Suprapubic skin (tissue), 4 donors: ENCODE data around the gene BICC1. TPM values are rescaled to one million over a fixed set of nuclear protein-coding genes. Genes with fewer than 3 reads are reported as not detected.

Experiments used
- DNase-seq, 2 donors: peaks; one replicate each; pipeline ENCODE4 v3.0.0-alpha.2; 2019; ENCODE audit warnings: low spot score in 2 of 2
- H3K27ac ChIP-seq: fragments of 200-600 bp; sonication (generic); one replicate; pipeline ENCODE4 v1.5.1; 2019
- H3K27me3 ChIP-seq: fragments of 200-600 bp; sonication (generic); one replicate; pipeline ENCODE4 v1.5.1; 2019
- H3K36me3 ChIP-seq: fragments of 200-600 bp; sonication (generic); one replicate; pipeline ENCODE4 v1.5.1; 2019
- H3K4me1 ChIP-seq: fragments of 200-600 bp; sonication (generic); one replicate; pipeline ENCODE4 v1.5.1; 2019
- H3K4me3 ChIP-seq: fragments of 200-600 bp; sonication (generic); one replicate; pipeline ENCODE4 v1.5.1; 2019; ENCODE audit warnings: mild to moderate bottlenecking
- H3K9me3 ChIP-seq: fragments of 200-600 bp; sonication (generic); one replicate; pipeline ENCODE4 v1.5.1; 2019
- CTCF ChIP-seq, 2 donors: fragments of 200-600 bp in 1 of 2; fragments of 450-650 bp in 1 of 2; sonication (generic) in 1 of 2; IDR thresholded peaks; one replicate each; pipeline ENCODE4 v1.5.1; 2016 to 2019; ENCODE audit warnings: antibody characterized with exemption in 2 of 2, mild to moderate bottlenecking in 1 of 2, moderate library complexity in 1 of 2
- EP300 ChIP-seq: sonication (generic); formaldehyde crosslinking; IDR thresholded peaks from one replicate; pipeline ENCODE4 v1.6.1; 2017; ENCODE audit warnings: antibody characterized with exemption
- POLR2A ChIP-seq, 2 donors: fragments of 450-650 bp; IDR thresholded peaks; one replicate each; pipeline ENCODE4 v1.6.1; 2017; ENCODE audit warnings: antibody characterized with exemption in 2 of 2, mild to moderate bottlenecking in 2 of 2, moderate library complexity in 2 of 2
- POLR2AphosphoS5 ChIP-seq, 3 donors: sonication (generic); formaldehyde crosslinking; IDR thresholded peaks; one replicate each; pipeline ENCODE4 v1.6.1; 2017; ENCODE audit warnings: antibody characterized with exemption in 3 of 3
- WGBS: methylation state at CpG from one replicate; pipeline ENCODE4 v1.1.5; 2018; 5-methylcytosine and 5-hydroxymethylcytosine counted together
- total RNA-seq, 4 donors: library from RNA; depleted of rRNA; stranded (reverse); fragments of >200 nt; gene quantifications; one replicate each; pipeline ENCODE4 v1.1.0, GENCODE V29; 2016

BICC1 gene
- total RNA-seq, 4 donors from 2014 or later: 2.4 to 6.9 (median 3.5) TPM

- 73% methylated on average over 2 of the region's 2 CpGs for WGBS
- Histone ChIP-seq H3K4me3 (no peak overlapping the region), H3K9me3 (no peaks in the 10 kb centered on the region), H3K27ac (no peak overlapping the region), H3K27me3 (no peaks in the 10 kb centered on the region), H3K4me1 (no peaks in the 10 kb centered on the region), H3K36me3 (no peaks in the 10 kb centered on the region)
- DNase-seq: no peak
- no peak for TF ChIP-seq EP300
- TF ChIP-seq POLR2AphosphoS5 (IDR thresholded peaks at IDR 0.05): no peak
- TF ChIP-seq CTCF (IDR thresholded peaks at IDR 0.05): no peak
- no peak for TF ChIP-seq POLR2A (IDR thresholded peaks at IDR 0.05)
Measured at GRCh38 chr10:58693919-58694318, 181.2 kb downstream of the BICC1 start.

DNA sequence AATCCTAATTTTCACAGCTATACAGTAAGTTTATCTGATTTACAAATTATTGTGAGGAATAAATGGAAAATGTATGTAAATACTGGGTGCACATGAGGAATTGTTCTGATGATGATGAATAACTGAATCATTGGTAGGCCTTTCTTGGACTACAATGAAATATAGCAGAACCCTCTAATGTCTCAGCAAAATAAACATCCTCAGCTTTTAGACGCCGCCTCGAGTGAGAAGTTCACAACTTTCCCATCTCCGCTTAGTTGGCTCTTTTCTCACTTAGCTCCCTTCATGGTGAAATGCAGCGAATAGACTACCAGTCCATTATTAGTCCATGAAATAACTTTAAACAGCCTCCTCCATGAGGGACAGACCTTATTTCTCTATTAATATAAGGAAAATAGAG is 182.3 kb downstream of the BICC1 start:
- WGBS: 65% methylated on average over 5 of the region's 5 CpGs
- DNase-seq: no peak

DNA sequence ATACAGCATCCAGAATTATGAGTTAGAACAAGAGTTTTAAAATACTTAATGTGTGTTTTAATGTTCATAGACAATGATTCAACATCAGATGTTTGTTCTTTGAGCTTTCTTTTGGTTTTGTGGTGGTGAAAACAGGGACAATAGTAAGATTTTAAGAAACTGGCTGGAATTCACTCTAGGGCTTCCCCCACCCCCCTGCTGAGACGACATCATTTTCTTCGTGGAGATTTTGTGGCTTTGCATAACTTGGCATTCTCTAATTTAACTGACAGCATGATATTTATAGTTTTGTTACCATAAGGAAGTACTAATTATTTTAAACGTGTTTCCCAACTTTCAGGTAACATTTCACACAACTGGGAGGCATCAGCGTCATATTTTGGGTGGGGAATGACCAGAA is 184.1 kb downstream of the BICC1 start:
- Histone ChIP-seq H3K9me3 (no peaks in the 10 kb centered on the region), H3K36me3 (no peaks in the 10 kb centered on the region), H3K27me3 (no peaks in the 10 kb centered on the region), H3K4me1 (peaks cover 9% of the 10 kb centered on the region), H3K4me3 (no peak overlapping the region), H3K27ac (no peak overlapping the region)
- 25% methylated on average over 4 of the region's 4 CpGs for WGBS
- DNase-seq: no peak
- TF ChIP-seq POLR2AphosphoS5 (IDR thresholded peaks at IDR 0.05) (no peak), EP300 (no peak), POLR2A (IDR thresholded peaks at IDR 0.05) (no peak), CTCF (IDR thresholded peaks at IDR 0.05) (no peak)

More for the DNA sequence above, 182.3 kb downstream of the BICC1 start:
- H3K36me3 ChIP-seq: no peaks in the 10 kb centered on the region
- TF ChIP-seq EP300: no peak
- no peak for TF ChIP-seq CTCF (IDR thresholded peaks at IDR 0.05)
- TF ChIP-seq POLR2AphosphoS5 (IDR thresholded peaks at IDR 0.05): no peak
- no peak for TF ChIP-seq POLR2A (IDR thresholded peaks at IDR 0.05)
- H3K4me1 ChIP-seq: no peaks in the 10 kb centered on the region
- no peaks in the 10 kb centered on the region for H3K9me3 ChIP-seq
- no peak overlapping the region for H3K4me3 ChIP-seq
- no peaks in the 10 kb centered on the region for H3K27me3 ChIP-seq
- no peak overlapping the region for H3K27ac ChIP-seq

- no peak for TF ChIP-seq CTCF (IDR thresholded peaks at IDR 0.05)
- TF ChIP-seq EP300: no peak
- no peak for TF ChIP-seq POLR2AphosphoS5 (IDR thresholded peaks at IDR 0.05)
- no peak for TF ChIP-seq POLR2A (IDR thresholded peaks at IDR 0.05)
- H3K27me3 ChIP-seq: no peaks in the 10 kb centered on the region
- peaks cover 13% of the 10 kb centered on the region for H3K4me1 ChIP-seq
- no peak overlapping the region for H3K27ac ChIP-seq
- DNase-seq: no peak
- H3K9me3 ChIP-seq: no peaks in the 10 kb centered on the region
- H3K4me3 ChIP-seq: no peak overlapping the region
- H3K36me3 ChIP-seq: no peaks in the 10 kb centered on the region
- 88% methylated on average over 3 of the region's 3 CpGs for WGBS
Measured at GRCh38 chr10:58697691-58698090, 185.0 kb downstream of the BICC1 start.

DNA sequence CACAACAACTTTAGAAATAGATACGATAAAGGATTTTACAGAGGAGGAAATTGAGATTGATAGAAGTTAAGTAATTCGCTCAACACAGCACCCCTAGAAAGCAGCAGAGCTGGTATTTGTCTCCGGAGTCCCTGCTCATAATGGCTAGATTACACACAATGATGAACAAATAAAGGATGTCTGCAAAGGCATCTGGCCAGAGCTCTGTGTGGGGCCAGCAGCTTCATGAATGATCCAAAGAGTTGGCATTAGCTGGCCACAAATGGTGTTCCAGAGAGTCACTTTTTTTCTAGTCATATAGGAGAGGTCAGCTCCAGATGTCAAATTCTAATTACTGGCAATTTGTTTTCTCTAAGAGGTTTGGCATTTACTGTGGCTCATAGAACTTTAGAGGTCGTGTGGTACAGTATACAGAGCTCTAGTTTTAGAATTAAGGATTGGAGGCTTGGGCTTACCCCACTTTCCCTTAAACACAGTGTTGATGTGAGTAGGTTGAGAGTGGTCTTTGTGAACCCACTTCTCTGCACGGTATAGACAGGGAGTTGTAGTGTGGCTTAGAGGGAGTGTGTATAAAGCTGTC is 186.2 kb downstream of the BICC1 start:
- no peaks in the 10 kb centered on the region for H3K36me3 ChIP-seq
- no peaks in the 10 kb centered on the region for H3K9me3 ChIP-seq
- H3K4me3 ChIP-seq: no peak overlapping the region
- WGBS: 86% methylated on average over 5 of the region's 5 CpGs
- DNase-seq: no peak
- H3K4me1 ChIP-seq: peaks cover 13% of the 10 kb centered on the region
- TF ChIP-seq POLR2A (IDR thresholded peaks at IDR 0.05): no peak
- TF ChIP-seq POLR2AphosphoS5 (IDR thresholded peaks at IDR 0.05): no peak
- no peak for TF ChIP-seq CTCF (IDR thresholded peaks at IDR 0.05)
- no peaks in the 10 kb centered on the region for H3K27me3 ChIP-seq
- no peak overlapping the region for H3K27ac ChIP-seq
